ENCODE measurements around the gene DSG2. TPM values are rescaled to one million over a fixed set of nuclear protein-coding genes. Genes with fewer than 3 reads are reported as not detected.

Gene DSG2
- total RNA-seq, 2 donors from 2014 or later = 19.1 to 34.0 TPM

DNA sequence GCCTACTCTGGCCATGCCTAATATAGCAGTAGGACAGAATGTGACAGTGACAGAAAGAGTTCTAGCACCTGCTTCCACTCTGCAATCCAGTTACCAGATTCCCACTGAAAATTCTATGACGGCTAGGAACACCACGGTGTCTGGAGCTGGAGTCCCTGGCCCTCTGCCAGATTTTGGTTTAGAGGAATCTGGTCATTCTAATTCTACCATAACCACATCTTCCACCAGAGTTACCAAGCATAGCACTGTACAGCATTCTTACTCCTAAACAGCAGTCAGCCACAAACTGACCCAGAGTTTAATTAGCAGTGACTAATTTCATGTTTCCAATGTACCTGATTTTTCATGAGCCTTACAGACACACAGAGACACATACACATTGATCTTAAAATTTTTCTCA lies 48.5 kb downstream of the DSG2 start:
- DNase-seq (no peak), ATAC-seq (no peak)
- whole genome bisulfite sequencing, 2 donors = 76 to 92% methylated on average over 2 of the region's 2 CpGs
- H3K36me3 ChIP-seq (replicated peaks in 1 of 2; ENCODE audit: insufficient read depth in 1 of 2, low read depth in 2 of 2) = peaks cover 0 to 12% of the 10 kb centered on the region in 2 donors
- intact Hi-C loops (cut with DNase I) = no loop called here
- no peaks in the 10 kb centered on the region for H3K4me1 ChIP-seq
- no peak for TF ChIP-seq POLR2A (IDR thresholded peaks at IDR 0.05)
- TF ChIP-seq, protein P1, sequence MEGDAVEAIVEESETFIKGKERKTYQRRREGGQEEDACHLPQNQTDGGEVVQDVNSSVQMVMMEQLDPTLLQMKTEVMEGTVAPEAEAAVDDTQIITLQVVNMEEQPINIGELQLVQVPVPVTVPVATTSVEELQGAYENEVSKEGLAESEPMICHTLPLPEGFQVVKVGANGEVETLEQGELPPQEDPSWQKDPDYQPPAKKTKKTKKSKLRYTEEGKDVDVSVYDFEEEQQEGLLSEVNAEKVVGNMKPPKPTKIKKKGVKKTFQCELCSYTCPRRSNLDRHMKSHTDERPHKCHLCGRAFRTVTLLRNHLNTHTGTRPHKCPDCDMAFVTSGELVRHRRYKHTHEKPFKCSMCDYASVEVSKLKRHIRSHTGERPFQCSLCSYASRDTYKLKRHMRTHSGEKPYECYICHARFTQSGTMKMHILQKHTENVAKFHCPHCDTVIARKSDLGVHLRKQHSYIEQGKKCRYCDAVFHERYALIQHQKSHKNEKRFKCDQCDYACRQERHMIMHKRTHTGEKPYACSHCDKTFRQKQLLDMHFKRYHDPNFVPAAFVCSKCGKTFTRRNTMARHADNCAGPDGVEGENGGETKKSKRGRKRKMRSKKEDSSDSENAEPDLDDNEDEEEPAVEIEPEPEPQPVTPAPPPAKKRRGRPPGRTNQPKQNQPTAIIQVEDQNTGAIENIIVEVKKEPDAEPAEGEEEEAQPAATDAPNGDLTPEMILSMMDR (IDR thresholded peaks at IDR 0.05) = no peak
- no peak overlapping the region for H3K27ac ChIP-seq
- H3K27me3 ChIP-seq = no peaks in the 10 kb centered on the region
- no peak overlapping the region for H3K4me3 ChIP-seq
- no peaks in the 10 kb centered on the region for H3K9me3 ChIP-seq

DNA sequence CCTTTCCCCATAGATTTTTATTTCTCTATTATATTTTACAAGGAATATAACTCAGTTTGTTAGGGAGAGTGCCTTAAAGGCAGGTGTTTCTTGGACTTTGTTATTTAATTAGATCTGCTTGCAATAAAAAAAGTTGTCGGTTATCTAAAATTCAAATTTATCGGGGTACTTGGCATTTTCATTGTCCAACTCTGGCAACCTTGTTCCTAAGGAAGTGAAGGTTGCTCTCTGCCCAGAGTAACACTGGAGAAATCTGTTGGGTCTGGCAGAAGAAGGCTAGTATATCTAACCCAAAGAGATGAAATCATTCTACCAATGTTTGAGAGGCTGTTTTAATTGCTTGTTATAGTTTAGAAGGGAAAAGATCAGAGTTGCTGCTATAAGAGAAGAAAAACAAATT lies 50.9 kb downstream of the DSG2 start:
- TF ChIP-seq, protein P1 (IDR thresholded peaks at IDR 0.05) = no peak
- no peak for TF ChIP-seq POLR2A (IDR thresholded peaks at IDR 0.05)
- Histone ChIP-seq H3K4me1 (no peaks in the 10 kb centered on the region), H3K36me3 (replicated peaks in 1 of 2; ENCODE audit: insufficient read depth in 1 of 2, low read depth in 2 of 2) (peaks cover 0 to 2% of the 10 kb centered on the region in 2 donors), H3K27me3 (no peaks in the 10 kb centered on the region), H3K4me3 (no peak overlapping the region), H3K27ac (no peak overlapping the region), H3K9me3 (no peaks in the 10 kb centered on the region)
- 38 to 52% methylated on average over 2 of the region's 2 CpGs for WGBS, 2 donors
- ATAC-seq = no peak
- no peak for DNase-seq
- intact Hi-C loops (cut with DNase I) = no loop called here

DNA sequence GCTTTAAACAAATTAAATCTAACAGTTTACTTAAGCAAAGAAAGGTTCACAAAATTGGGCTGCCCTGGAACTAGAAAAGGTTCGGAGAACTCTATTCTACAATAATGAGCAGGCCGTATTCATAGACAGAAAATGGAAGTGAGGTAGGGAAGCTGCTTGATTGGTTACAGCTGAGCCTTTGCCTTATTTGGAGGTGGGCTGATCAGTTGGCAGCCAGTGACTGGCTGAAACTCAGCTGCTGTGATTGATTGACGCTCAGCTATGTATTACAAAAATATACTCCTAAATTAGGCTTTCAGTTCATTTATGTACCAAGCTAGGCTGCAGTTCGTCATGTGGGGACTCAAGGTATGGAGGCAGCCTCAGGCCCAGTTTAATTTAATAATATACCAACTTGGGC lies 51.4 kb downstream of the DSG2 start:
- no peaks in the 10 kb centered on the region for H3K9me3 ChIP-seq
- ATAC-seq (no peak), DNase-seq (no peak)
- no peak overlapping the region for H3K4me3 ChIP-seq
- TF ChIP-seq, protein P1 (IDR thresholded peaks at IDR 0.05) = no peak
- no peak for TF ChIP-seq POLR2A (IDR thresholded peaks at IDR 0.05)
- peaks cover 0 to 2% of the 10 kb centered on the region in 2 donors for H3K36me3 ChIP-seq (replicated peaks in 1 of 2; ENCODE audit: insufficient read depth in 1 of 2, low read depth in 2 of 2)
- WGBS, 2 donors = 95% methylated on average over 4 of the region's 4 CpGs
- H3K27ac ChIP-seq = no peak overlapping the region
- H3K27me3 ChIP-seq = no peaks in the 10 kb centered on the region
- intact Hi-C loops (cut with DNase I) = no loop called here
- H3K4me1 ChIP-seq = no peaks in the 10 kb centered on the region

DNA sequence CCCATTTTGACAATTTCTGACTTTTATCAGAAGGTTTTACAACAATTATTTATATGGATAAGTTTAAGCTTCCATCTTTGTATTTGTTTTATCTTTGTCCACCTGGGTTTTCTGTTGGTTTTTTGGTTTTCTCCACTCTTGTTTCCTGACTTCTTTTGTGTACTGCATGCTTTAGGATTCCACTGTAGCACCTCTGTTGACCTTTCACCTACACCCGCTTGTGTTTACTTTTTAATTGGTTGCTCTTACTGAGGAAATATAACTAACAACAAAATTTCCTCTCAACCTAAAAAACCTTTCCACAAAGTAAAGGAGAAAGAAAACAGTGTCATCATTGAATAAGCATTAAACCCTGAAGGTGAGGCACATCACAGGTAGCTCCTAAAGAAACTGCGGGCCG lies 53.9 kb downstream of the DSG2 start:
- intact Hi-C loops (cut with DNase I) = loop anchor here (10.0 kb wide), 2 partner anchors 173 to 273 kb away; no protein-coding TSS in a partner anchor
- ATAC-seq (no peak), DNase-seq (no peak)
- Histone ChIP-seq H3K9me3 (no peaks in the 10 kb centered on the region), H3K27me3 (no peaks in the 10 kb centered on the region), H3K36me3 (replicated peaks in 1 of 2; ENCODE audit: insufficient read depth in 1 of 2, low read depth in 2 of 2) (no peaks in the 10 kb centered on the region), H3K27ac (no peak overlapping the region), H3K4me3 (no peak overlapping the region), H3K4me1 (no peaks in the 10 kb centered on the region)
- TF ChIP-seq POLR2A (IDR thresholded peaks at IDR 0.05) = no peak
- TF ChIP-seq, protein P1 (IDR thresholded peaks at IDR 0.05) = no peak
- 39 to 53% methylated on average over 3 of the region's 3 CpGs for WGBS, 2 donors

DNA sequence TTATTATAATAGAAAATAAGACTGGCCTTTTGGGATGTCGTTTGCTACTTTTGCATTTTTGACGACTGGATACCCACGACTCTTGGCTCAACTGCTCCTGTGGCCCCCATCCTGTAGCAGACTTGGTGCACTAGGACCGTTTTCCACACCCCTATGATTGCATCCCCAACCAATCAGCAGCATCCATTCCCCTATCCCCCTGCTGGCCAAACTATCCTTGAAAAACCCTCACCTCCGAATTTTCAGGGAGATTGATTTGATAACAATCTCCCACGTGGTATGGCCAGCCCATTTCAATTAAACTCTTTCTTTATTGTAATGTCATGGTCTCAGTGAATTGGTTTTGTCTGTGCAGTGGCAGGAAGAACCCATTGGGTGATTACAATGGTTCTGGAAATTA lies 55.8 kb downstream of the DSG2 start:
- Histone ChIP-seq H3K36me3 (replicated peaks in 1 of 2; ENCODE audit: insufficient read depth in 1 of 2, low read depth in 2 of 2) (no peaks in the 10 kb centered on the region), H3K27me3 (no peaks in the 10 kb centered on the region), H3K27ac (no peak overlapping the region), H3K4me1 (no peaks in the 10 kb centered on the region), H3K9me3 (no peaks in the 10 kb centered on the region), H3K4me3 (no peak overlapping the region)
- intact Hi-C loops (cut with DNase I) = loop anchor here (10.0 kb wide), 2 partner anchors 171 to 271 kb away; no protein-coding TSS in a partner anchor
- DNase-seq = no peak
- WGBS, 2 donors = 17 to 26% methylated on average over 6 of the region's 6 CpGs
- no peak for ATAC-seq
- TF ChIP-seq, protein P1 (IDR thresholded peaks at IDR 0.05) = no peak
- TF ChIP-seq POLR2A (IDR thresholded peaks at IDR 0.05) = no peak
